ENCODE measurements around the gene CHRNB4. TPM values are rescaled to one million over a fixed set of nuclear protein-coding genes. Genes with fewer than 3 reads are reported as not detected.

The CHRNB4 gene
- total RNA-seq, 6 experiments from 2014 or later = 0.53 TPM; not detected in 5

DNA sequence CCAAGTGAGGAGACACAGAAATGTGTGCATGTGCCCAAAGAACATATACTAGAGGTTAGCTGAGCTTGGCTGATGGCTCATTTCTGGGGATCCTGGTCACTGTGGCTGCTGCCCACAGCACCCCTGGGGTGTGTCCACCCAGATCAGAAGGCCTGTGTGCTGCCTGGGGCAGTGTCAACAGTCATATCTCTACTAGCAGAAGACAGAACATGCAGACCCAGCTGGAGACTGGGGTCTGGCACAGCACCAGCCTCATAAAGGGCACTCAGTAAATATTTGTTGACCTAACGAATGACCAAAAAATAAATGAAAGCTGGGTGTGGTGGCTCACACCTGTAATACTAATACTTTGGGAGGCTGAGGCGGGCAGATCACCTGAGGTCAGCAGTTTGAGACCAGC is 36.6 kb downstream of the CHRNB4 start:
- Histone ChIP-seq H3K4me3 (no peak overlapping the region), H3K36me3 (no peaks in the 10 kb centered on the region), H3K9me3 (no peaks in the 10 kb centered on the region), H3K27me3 (no peaks in the 10 kb centered on the region), H3K4me1 (no peaks in the 10 kb centered on the region), H3K27ac (no peak overlapping the region)
- DNase-seq (no peak), ATAC-seq (no peak)
- TF ChIP-seq POLR2A (IDR thresholded peaks at IDR 0.05) = no peak
- TF ChIP-seq, protein P1, sequence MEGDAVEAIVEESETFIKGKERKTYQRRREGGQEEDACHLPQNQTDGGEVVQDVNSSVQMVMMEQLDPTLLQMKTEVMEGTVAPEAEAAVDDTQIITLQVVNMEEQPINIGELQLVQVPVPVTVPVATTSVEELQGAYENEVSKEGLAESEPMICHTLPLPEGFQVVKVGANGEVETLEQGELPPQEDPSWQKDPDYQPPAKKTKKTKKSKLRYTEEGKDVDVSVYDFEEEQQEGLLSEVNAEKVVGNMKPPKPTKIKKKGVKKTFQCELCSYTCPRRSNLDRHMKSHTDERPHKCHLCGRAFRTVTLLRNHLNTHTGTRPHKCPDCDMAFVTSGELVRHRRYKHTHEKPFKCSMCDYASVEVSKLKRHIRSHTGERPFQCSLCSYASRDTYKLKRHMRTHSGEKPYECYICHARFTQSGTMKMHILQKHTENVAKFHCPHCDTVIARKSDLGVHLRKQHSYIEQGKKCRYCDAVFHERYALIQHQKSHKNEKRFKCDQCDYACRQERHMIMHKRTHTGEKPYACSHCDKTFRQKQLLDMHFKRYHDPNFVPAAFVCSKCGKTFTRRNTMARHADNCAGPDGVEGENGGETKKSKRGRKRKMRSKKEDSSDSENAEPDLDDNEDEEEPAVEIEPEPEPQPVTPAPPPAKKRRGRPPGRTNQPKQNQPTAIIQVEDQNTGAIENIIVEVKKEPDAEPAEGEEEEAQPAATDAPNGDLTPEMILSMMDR (IDR thresholded peaks at IDR 0.05) = no peak
- 50% methylated on average over 1 of the region's 2 CpGs for WGBS (ENCODE audit: insufficient coverage, low coverage, low lambda C conversion rate, missing lambda C conversion rate)
- intact Hi-C loops (cut with DNase I) = no loop called here

DNA sequence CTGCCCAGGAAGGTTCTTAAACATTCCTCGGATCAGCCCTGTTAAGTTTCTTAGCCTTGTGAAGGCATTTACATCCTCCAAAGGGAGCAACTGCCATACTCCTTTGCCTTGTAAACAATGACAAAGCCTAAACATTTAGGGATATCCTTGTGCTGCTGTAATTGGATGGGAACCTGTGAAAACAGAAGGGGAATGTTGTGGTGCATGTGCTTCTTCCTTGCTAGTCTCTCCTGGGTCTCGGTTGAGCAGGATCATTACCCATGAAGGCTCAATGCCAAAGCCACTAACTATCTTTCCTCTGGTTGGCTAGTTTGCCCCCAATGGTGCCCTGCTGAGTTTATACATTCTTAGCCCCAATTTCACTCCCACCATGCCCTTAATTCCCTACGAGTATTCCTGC is 37.5 kb downstream of the CHRNB4 start:
- no peaks in the 10 kb centered on the region for H3K4me1 ChIP-seq
- H3K27ac ChIP-seq = no peak overlapping the region
- TF ChIP-seq POLR2A (IDR thresholded peaks at IDR 0.05) = no peak
- TF ChIP-seq, protein P1 (IDR thresholded peaks at IDR 0.05) = no peak
- H3K4me3 ChIP-seq = no peak overlapping the region
- 49% methylated on average over 3 of the region's 3 CpGs for WGBS (ENCODE audit: insufficient coverage, low coverage, low lambda C conversion rate, missing lambda C conversion rate)
- no peak for DNase-seq
- H3K9me3 ChIP-seq = no peaks in the 10 kb centered on the region
- H3K36me3 ChIP-seq = no peaks in the 10 kb centered on the region
- no peaks in the 10 kb centered on the region for H3K27me3 ChIP-seq
- no peak for ATAC-seq
- intact Hi-C loops (cut with DNase I) = no loop called here

DNA sequence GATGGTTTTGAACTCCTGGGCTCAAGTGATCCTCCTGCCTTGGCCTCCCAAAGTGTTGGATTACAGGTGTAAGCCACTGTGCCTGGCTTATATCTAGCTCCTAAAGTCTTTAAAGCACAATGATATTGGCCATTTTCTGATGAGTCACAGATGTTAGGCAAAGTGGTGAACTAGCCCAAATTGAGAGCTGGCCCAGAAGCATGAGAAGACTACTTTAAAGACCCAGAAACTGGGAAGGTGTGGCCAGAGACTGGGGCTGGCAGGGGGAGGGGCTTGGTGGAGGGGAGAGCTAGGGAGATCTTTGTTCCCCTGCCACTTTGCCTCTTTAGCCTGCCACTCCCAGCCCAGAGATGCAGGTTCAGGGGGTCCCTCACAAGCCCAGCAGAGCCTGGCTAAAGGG is 41.8 kb downstream of the CHRNB4 start:
- Histone ChIP-seq H3K27ac (no peak overlapping the region), H3K4me3 (no peak overlapping the region), H3K27me3 (no peaks in the 10 kb centered on the region), H3K36me3 (no peaks in the 10 kb centered on the region), H3K4me1 (no peaks in the 10 kb centered on the region), H3K9me3 (no peaks in the 10 kb centered on the region)
- intact Hi-C loops (cut with DNase I) = no loop called here
- TF ChIP-seq, protein P1 (IDR thresholded peaks at IDR 0.05) = no peak
- TF ChIP-seq POLR2A (IDR thresholded peaks at IDR 0.05) = no peak
- ATAC-seq (no peak), DNase-seq (no peak)

DNA sequence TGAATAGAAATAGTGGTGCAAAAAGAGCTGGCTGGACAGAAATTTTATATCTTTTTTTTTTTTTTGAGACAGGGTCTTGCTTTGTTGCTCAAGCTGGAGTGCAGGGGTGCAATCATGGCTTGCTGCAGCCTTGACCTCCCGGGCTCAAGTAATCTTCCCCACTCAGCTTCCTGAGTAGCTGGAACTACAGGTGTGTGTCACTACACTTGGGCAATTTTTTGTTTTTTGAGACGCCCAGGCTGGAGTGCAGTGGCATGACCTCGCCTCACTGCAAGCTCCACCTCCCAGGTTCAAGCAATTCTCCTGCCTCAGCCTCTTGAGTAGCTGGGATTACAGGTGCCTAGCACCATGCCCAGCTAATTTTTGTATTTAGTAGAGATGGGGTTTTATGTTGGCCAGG is 42.7 kb downstream of the CHRNB4 start:
- ATAC-seq (no peak), DNase-seq (no peak)
- no peaks in the 10 kb centered on the region for H3K27me3 ChIP-seq
- no peaks in the 10 kb centered on the region for H3K9me3 ChIP-seq
- no CpG with 5 or more reads among the region's 3 CpGs for WGBS (ENCODE audit: insufficient coverage, low coverage, low lambda C conversion rate, missing lambda C conversion rate)
- H3K36me3 ChIP-seq = no peaks in the 10 kb centered on the region
- H3K27ac ChIP-seq = no peak overlapping the region
- H3K4me3 ChIP-seq = no peak overlapping the region
- H3K4me1 ChIP-seq = no peaks in the 10 kb centered on the region
- intact Hi-C loops (cut with DNase I) = no loop called here
- TF ChIP-seq, protein P1 (IDR thresholded peaks at IDR 0.05) = no peak
- TF ChIP-seq POLR2A (IDR thresholded peaks at IDR 0.05) = no peak

DNA sequence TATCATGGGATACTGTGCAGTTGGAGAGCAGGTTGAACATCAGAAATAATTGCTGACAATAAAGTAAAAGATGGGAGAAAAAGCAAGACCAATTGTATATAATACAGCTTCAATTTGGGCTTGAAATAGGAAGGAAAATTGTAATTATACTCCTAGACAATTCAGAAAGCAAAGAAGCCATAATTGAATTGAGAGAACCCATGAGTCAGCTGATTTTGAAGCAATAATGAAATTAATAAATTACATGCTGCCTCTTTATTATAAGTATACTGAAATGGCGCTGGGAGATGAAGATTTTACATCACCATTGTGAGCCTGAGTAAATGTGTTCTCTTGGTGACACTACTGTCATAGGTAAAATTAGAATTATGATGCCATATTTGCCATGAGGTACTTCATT is 43.4 kb downstream of the CHRNB4 start:
- intact Hi-C loops (cut with DNase I) = no loop called here
- no peaks in the 10 kb centered on the region for H3K36me3 ChIP-seq
- no peak overlapping the region for H3K27ac ChIP-seq
- 88% methylated on average over 1 of the region's 1 CpG for WGBS (ENCODE audit: insufficient coverage, low coverage, low lambda C conversion rate, missing lambda C conversion rate)
- no peaks in the 10 kb centered on the region for H3K4me1 ChIP-seq
- no peak for DNase-seq
- ATAC-seq = no peak
- no peaks in the 10 kb centered on the region for H3K27me3 ChIP-seq
- no peak for TF ChIP-seq POLR2A (IDR thresholded peaks at IDR 0.05)
- TF ChIP-seq, protein P1 (IDR thresholded peaks at IDR 0.05) = no peak
- H3K9me3 ChIP-seq = no peaks in the 10 kb centered on the region
- no peak overlapping the region for H3K4me3 ChIP-seq

All from right lobe of liver (tissue), 6 donors.